Mucosa of rectum (tissue), 2 donors: ENCODE data around the gene INSR.

Source experiments
- H3K27ac ChIP-seq, 2 donors: one replicate each; pipeline ENCODE4 v1.7.0; 2013; ENCODE audit warnings: inconsistent platforms in 2 of 2, low read depth in 2 of 2, low read length in 2 of 2
- H3K27me3 ChIP-seq, 2 donors: one replicate each; pipeline ENCODE4 v1.7.0; 2013; ENCODE audit warnings: low read length in 2 of 2; ENCODE audit not compliant: control insufficient read depth in 2 of 2, insufficient read depth in 2 of 2
- H3K36me3 ChIP-seq, 2 donors: one replicate each; pipeline ENCODE4 v1.7.0; 2013; ENCODE audit warnings: low read length in 2 of 2; ENCODE audit not compliant: control insufficient read depth in 2 of 2, insufficient read depth in 2 of 2
- H3K4me1 ChIP-seq, 2 donors: one replicate each; pipeline ENCODE4 v1.7.0; 2013; ENCODE audit warnings: low read length in 2 of 2, mild to moderate bottlenecking in 1 of 2; ENCODE audit not compliant: control insufficient read depth in 2 of 2, insufficient read depth in 2 of 2
- H3K4me3 ChIP-seq, 2 donors: one replicate each; pipeline ENCODE4 v1.7.0; 2013; ENCODE audit warnings: low read length in 2 of 2
- H3K9ac ChIP-seq, 2 donors: one replicate each; pipeline ENCODE4 v1.7.0; 2013; ENCODE audit warnings: low read length in 2 of 2, low read depth in 1 of 2, mild to moderate bottlenecking in 1 of 2
- H3K9me3 ChIP-seq, 2 donors: one replicate each; pipeline ENCODE4 v1.7.0; 2013; ENCODE audit warnings: low read length in 2 of 2; ENCODE audit not compliant: control insufficient read depth in 2 of 2
- donor health status: healthy.
- donor health status: Normal muscosa, but diverticular disease.

INSR gene

GRCh38 chr19:7295912-7296536 is 1.8 kb upstream of the INSR start:
- Histone ChIP-seq H3K4me1 (peaks cover 16 to 18% of the 10 kb centered on the region in 2 donors), H3K9me3 (no peaks in the 10 kb centered on the region), H3K27me3 (no peaks in the 10 kb centered on the region), H3K9ac (no peak overlapping the region), H3K36me3 (no peaks in the 10 kb centered on the region), H3K4me3 (no peak overlapping the region), H3K27ac (no peak overlapping the region)

GRCh38 chr19:7294558-7295212 is 471 bp upstream of the INSR start:
- peak overlapping the region; percentile 84 to 85 for H3K27ac ChIP-seq
- peak overlapping the region; percentile 69 to 70 for H3K9ac ChIP-seq
- H3K9me3 ChIP-seq = no peaks in the 10 kb centered on the region
- peak overlapping the region; percentile 77 to 87 for H3K4me3 ChIP-seq
- peaks cover 15 to 16% of the 10 kb centered on the region in 2 donors for H3K4me1 ChIP-seq
- H3K27me3 ChIP-seq = no peaks in the 10 kb centered on the region
- H3K36me3 ChIP-seq = no peaks in the 10 kb centered on the region

GRCh38 chr19:7292950-7293761 is 1.1 kb downstream of the INSR start:
- Histone ChIP-seq H3K9me3 (no peaks in the 10 kb centered on the region), H3K36me3 (no peaks in the 10 kb centered on the region), H3K4me1 (peaks cover 15 to 16% of the 10 kb centered on the region in 2 donors), H3K27me3 (no peaks in the 10 kb centered on the region), H3K27ac (peak overlapping the region; percentile 77 to 88), H3K9ac (peak overlapping the region; percentile 74 to 90), H3K4me3 (peak overlapping the region; percentile 80 to 87)

- Histone ChIP-seq H3K27me3 (no peaks in the 10 kb centered on the region), H3K27ac (no peak overlapping the region), H3K4me1 (peaks cover 15 to 16% of the 10 kb centered on the region in 2 donors), H3K36me3 (no peaks in the 10 kb centered on the region), H3K9ac (peak overlapping the region in 1 of 2 donors; percentile 90), H3K4me3 (peak overlapping the region; percentile 80 to 87), H3K9me3 (no peaks in the 10 kb centered on the region)
Observed at GRCh38 chr19:7292352-7292949, 1.8 kb downstream of the INSR start.

- no peaks in the 10 kb centered on the region for H3K27me3 ChIP-seq
- no peaks in the 10 kb centered on the region for H3K9me3 ChIP-seq
- H3K4me1 ChIP-seq = peaks cover 5 to 9% of the 10 kb centered on the region in 2 donors
- no peak overlapping the region for H3K9ac ChIP-seq
- no peak overlapping the region for H3K27ac ChIP-seq
- no peak overlapping the region for H3K4me3 ChIP-seq
- no peaks in the 10 kb centered on the region for H3K36me3 ChIP-seq
Observed at GRCh38 chr19:7288977-7289376, 5.2 kb downstream of the INSR start.

- Histone ChIP-seq H3K4me3 (no peak overlapping the region), H3K4me1 (peaks cover 4 to 7% of the 10 kb centered on the region in 2 donors), H3K27me3 (no peaks in the 10 kb centered on the region), H3K9ac (no peak overlapping the region), H3K9me3 (no peaks in the 10 kb centered on the region), H3K36me3 (no peaks in the 10 kb centered on the region), H3K27ac (no peak overlapping the region)
Observed at GRCh38 chr19:7288131-7288530, 6.1 kb downstream of the INSR start.

- H3K36me3 ChIP-seq = no peaks in the 10 kb centered on the region
- H3K9me3 ChIP-seq = no peaks in the 10 kb centered on the region
- H3K4me1 ChIP-seq = peaks cover under 1 to 3% of the 10 kb centered on the region in 2 donors
- H3K4me3 ChIP-seq = no peak overlapping the region
- H3K27me3 ChIP-seq = no peaks in the 10 kb centered on the region
- no peak overlapping the region for H3K9ac ChIP-seq
- H3K27ac ChIP-seq = no peak overlapping the region
Observed at GRCh38 chr19:7287722-7288121, 6.5 kb downstream of the INSR start.

GRCh38 chr19:7280940-7281666 is 13.1 kb downstream of the INSR start:
- Histone ChIP-seq H3K4me1 (no peaks in the 10 kb centered on the region), H3K9me3 (no peaks in the 10 kb centered on the region), H3K27ac (no peak overlapping the region), H3K36me3 (peaks cover 0 to 3% of the 10 kb centered on the region in 2 donors), H3K27me3 (no peaks in the 10 kb centered on the region), H3K9ac (no peak overlapping the region), H3K4me3 (no peak overlapping the region)

GRCh38 chr19:7272856-7273578 is 21.2 kb downstream of the INSR start:
- H3K27me3 ChIP-seq = no peaks in the 10 kb centered on the region
- peak overlapping the region in 1 of 2 donors; percentile 41 for H3K27ac ChIP-seq
- peaks cover 0 to 5% of the 10 kb centered on the region in 2 donors for H3K36me3 ChIP-seq
- H3K4me1 ChIP-seq = peaks cover 4 to 8% of the 10 kb centered on the region in 2 donors
- no peak overlapping the region for H3K9ac ChIP-seq
- H3K4me3 ChIP-seq = no peak overlapping the region
- H3K9me3 ChIP-seq = no peaks in the 10 kb centered on the region
